Suprapubic skin (tissue), 4 donors: ENCODE measurements around the gene CHST8.

Source experiments
- EP300 ChIP-seq: sonication (generic); formaldehyde crosslinking; IDR thresholded peaks from one replicate; pipeline ENCODE4 v1.6.1; 2017; ENCODE audit warnings: antibody characterized with exemption
- POLR2A ChIP-seq, 2 donors: fragments of 450-650 bp; IDR thresholded peaks; one replicate each; pipeline ENCODE4 v1.6.1; 2017; ENCODE audit warnings: antibody characterized with exemption in 2 of 2, mild to moderate bottlenecking in 2 of 2, moderate library complexity in 2 of 2
- POLR2AphosphoS5 ChIP-seq, 3 donors: sonication (generic); formaldehyde crosslinking; IDR thresholded peaks; one replicate each; pipeline ENCODE4 v1.6.1; 2017; ENCODE audit warnings: antibody characterized with exemption in 3 of 3
- TF ChIP-seq, protein P1 (sequence below), 2 donors: fragments of 200-600 bp in 1 of 2; fragments of 450-650 bp in 1 of 2; sonication (generic) in 1 of 2; IDR thresholded peaks; one replicate each; pipeline ENCODE4 v1.5.1; 2016 to 2019; ENCODE audit warnings: antibody characterized with exemption in 2 of 2, mild to moderate bottlenecking in 1 of 2, moderate library complexity in 1 of 2

DNA sequence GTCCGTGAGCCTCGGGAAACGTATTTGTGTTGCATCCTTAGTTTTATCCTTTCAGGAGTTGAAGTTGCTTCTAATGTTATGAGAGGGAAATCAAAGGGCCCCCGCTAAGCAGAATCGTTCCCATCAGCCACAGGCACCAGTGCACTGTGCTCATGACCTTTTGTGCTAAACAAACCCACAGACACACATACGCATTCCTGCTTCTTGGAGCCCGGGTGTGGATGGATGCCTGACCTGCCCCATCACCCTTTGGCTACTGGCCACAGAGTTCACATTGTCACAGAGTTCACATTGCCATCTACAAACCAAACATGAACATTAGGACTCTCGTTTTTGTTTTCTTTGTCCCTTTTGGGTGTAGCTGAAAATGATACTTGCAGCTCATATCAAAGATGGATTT lies 47.2 kb downstream of the CHST8 start:
- TF ChIP-seq, protein P1, sequence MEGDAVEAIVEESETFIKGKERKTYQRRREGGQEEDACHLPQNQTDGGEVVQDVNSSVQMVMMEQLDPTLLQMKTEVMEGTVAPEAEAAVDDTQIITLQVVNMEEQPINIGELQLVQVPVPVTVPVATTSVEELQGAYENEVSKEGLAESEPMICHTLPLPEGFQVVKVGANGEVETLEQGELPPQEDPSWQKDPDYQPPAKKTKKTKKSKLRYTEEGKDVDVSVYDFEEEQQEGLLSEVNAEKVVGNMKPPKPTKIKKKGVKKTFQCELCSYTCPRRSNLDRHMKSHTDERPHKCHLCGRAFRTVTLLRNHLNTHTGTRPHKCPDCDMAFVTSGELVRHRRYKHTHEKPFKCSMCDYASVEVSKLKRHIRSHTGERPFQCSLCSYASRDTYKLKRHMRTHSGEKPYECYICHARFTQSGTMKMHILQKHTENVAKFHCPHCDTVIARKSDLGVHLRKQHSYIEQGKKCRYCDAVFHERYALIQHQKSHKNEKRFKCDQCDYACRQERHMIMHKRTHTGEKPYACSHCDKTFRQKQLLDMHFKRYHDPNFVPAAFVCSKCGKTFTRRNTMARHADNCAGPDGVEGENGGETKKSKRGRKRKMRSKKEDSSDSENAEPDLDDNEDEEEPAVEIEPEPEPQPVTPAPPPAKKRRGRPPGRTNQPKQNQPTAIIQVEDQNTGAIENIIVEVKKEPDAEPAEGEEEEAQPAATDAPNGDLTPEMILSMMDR (IDR thresholded peaks at IDR 0.05): no peak
- no peak for TF ChIP-seq POLR2A (IDR thresholded peaks at IDR 0.05)
- no peak for TF ChIP-seq EP300
- TF ChIP-seq POLR2AphosphoS5 (IDR thresholded peaks at IDR 0.05): no peak
